HepG2 (cell line): ENCODE measurements around the gene PRRT1B. TPM values are rescaled to one million over a fixed set of nuclear protein-coding genes. Genes with fewer than 3 reads are reported as not detected.
A peak's percentile ranks its signal among the peaks of the same experiment; 100 is the strongest.

Experiments
- HOXA9 ChIP-seq: sonication (generic); formaldehyde crosslinking; IDR thresholded peaks from 2 replicates; pipeline ENCODE4 v1.8.1; 2022; ENCODE audit warnings: missing genetic modification reagents, mild to moderate bottlenecking, moderate library complexity, borderline replicate concordance
- RBM22 ChIP-seq: fragments of 200-400 bp; formaldehyde crosslinking; optimal IDR thresholded peaks from 2 replicates; pipeline ENCODE3; 2017; ENCODE audit warnings: mild to moderate bottlenecking, low read length, moderate library complexity
- TEAD3 ChIP-seq: optimal IDR thresholded peaks from 2 replicates; pipeline ENCODE3; 2016; ENCODE audit warnings: borderline replicate concordance
- THAP9 ChIP-seq: sonication (generic); formaldehyde crosslinking; IDR thresholded peaks from 2 replicates; pipeline ENCODE4; 2020; ENCODE audit warnings: missing genetic modification reagents, mild to moderate bottlenecking, borderline replicate concordance
- ZNF121 ChIP-seq: sonication (generic); formaldehyde crosslinking; IDR thresholded peaks from 2 replicates; pipeline ENCODE4 v1.5.0; 2020; ENCODE audit warnings: mild to moderate bottlenecking, missing genetic modification reagents
- ZNF124 ChIP-seq: sonication (generic); formaldehyde crosslinking; IDR thresholded peaks from 2 replicates; pipeline ENCODE4 v1.4.0; 2020; ENCODE audit warnings: missing genetic modification reagents
- ZNF772 ChIP-seq: sonication (generic); formaldehyde crosslinking; IDR thresholded peaks from 2 replicates; pipeline ENCODE4 v1.5.0; 2020; ENCODE audit warnings: mild to moderate bottlenecking, missing genetic modification reagents
- polyA plus RNA-seq, 8 experiments: library from polyadenylated mRNA; depleted of rRNA in 3 of 8; stranded (reverse) in 7 of 8; unstranded in 1 of 8; fragments of >200 nt; fragmentation: Illumina TruSeq in 4 of 8; extraction: Trizol in 4 of 8; gene quantifications; 2 replicates each; pipeline versions ENCODE4 v1.2.1 to v1.2.3, GENCODE V29; 2011 to 2016; ENCODE audit warnings: low read depth in 4 of 8, missing spikeins in 1 of 8, mixed read lengths in 1 of 8; ENCODE audit not compliant: insufficient read depth in 1 of 8
- total RNA-seq, 5 experiments: library from RNA; depleted of rRNA; stranded (reverse); fragments of >200 nt; fragmentation: Illumina TruSeq; extraction: Trizol; gene quantifications; 2 replicates each; pipeline ENCODE4 v1.2.3, GENCODE V29; 2016; ENCODE audit warnings: low read depth in 1 of 5
- TF ChIP-seq, protein P1 (sequence below): sonication (generic); formaldehyde crosslinking; IDR thresholded peaks from 2 replicates; pipeline ENCODE4 v1.4.0; 2020; ENCODE audit warnings: mild to moderate bottlenecking, missing genetic modification reagents
- TF ChIP-seq, protein P2 (sequence below): IDR thresholded peaks from 2 replicates; pipeline ENCODE4 v1.4.0; 2020; ENCODE audit warnings: mild to moderate bottlenecking, missing genetic modification reagents
- TF ChIP-seq, protein P3 (sequence below): sonication (generic); formaldehyde crosslinking; IDR thresholded peaks from 2 replicates; pipeline ENCODE4 v1.4.0; 2020; ENCODE audit warnings: mild to moderate bottlenecking, missing genetic modification reagents

The PRRT1B gene
- total and polyA plus RNA-seq, 2 of the 13 experiments (the other 11 are each of a cell fraction or from before 2014, with no cell fraction given), result not detected

GRCh38 chr9:131590907-131591844 lies 45.9 kb downstream of the PRRT1B start (continued):
- TF ChIP-seq, protein P1, sequence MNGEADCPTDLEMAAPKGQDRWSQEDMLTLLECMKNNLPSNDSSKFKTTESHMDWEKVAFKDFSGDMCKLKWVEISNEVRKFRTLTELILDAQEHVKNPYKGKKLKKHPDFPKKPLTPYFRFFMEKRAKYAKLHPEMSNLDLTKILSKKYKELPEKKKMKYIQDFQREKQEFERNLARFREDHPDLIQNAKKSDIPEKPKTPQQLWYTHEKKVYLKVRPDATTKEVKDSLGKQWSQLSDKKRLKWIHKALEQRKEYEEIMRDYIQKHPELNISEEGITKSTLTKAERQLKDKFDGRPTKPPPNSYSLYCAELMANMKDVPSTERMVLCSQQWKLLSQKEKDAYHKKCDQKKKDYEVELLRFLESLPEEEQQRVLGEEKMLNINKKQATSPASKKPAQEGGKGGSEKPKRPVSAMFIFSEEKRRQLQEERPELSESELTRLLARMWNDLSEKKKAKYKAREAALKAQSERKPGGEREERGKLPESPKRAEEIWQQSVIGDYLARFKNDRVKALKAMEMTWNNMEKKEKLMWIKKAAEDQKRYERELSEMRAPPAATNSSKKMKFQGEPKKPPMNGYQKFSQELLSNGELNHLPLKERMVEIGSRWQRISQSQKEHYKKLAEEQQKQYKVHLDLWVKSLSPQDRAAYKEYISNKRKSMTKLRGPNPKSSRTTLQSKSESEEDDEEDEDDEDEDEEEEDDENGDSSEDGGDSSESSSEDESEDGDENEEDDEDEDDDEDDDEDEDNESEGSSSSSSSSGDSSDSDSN (CRISPR knock-in tag), result peak; percentile 69
- peak; percentile 66 for TF ChIP-seq TEAD3 (CRISPR knock-in tag)
- peak; percentile 65 for TF ChIP-seq RBM22
- TF ChIP-seq, protein P2, sequence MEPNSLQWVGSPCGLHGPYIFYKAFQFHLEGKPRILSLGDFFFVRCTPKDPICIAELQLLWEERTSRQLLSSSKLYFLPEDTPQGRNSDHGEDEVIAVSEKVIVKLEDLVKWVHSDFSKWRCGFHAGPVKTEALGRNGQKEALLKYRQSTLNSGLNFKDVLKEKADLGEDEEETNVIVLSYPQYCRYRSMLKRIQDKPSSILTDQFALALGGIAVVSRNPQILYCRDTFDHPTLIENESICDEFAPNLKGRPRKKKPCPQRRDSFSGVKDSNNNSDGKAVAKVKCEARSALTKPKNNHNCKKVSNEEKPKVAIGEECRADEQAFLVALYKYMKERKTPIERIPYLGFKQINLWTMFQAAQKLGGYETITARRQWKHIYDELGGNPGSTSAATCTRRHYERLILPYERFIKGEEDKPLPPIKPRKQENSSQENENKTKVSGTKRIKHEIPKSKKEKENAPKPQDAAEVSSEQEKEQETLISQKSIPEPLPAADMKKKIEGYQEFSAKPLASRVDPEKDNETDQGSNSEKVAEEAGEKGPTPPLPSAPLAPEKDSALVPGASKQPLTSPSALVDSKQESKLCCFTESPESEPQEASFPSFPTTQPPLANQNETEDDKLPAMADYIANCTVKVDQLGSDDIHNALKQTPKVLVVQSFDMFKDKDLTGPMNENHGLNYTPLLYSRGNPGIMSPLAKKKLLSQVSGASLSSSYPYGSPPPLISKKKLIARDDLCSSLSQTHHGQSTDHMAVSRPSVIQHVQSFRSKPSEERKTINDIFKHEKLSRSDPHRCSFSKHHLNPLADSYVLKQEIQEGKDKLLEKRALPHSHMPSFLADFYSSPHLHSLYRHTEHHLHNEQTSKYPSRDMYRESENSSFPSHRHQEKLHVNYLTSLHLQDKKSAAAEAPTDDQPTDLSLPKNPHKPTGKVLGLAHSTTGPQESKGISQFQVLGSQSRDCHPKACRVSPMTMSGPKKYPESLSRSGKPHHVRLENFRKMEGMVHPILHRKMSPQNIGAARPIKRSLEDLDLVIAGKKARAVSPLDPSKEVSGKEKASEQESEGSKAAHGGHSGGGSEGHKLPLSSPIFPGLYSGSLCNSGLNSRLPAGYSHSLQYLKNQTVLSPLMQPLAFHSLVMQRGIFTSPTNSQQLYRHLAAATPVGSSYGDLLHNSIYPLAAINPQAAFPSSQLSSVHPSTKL (CRISPR knock-in tag), result peak; percentile 43; the same call in 1 of the 2 replicates
- TF ChIP-seq ZNF124 (CRISPR knock-in tag), result 0 out of 2 replicates have a peak, but pooled peaks have one; percentile 49
- TF ChIP-seq, protein P3, sequence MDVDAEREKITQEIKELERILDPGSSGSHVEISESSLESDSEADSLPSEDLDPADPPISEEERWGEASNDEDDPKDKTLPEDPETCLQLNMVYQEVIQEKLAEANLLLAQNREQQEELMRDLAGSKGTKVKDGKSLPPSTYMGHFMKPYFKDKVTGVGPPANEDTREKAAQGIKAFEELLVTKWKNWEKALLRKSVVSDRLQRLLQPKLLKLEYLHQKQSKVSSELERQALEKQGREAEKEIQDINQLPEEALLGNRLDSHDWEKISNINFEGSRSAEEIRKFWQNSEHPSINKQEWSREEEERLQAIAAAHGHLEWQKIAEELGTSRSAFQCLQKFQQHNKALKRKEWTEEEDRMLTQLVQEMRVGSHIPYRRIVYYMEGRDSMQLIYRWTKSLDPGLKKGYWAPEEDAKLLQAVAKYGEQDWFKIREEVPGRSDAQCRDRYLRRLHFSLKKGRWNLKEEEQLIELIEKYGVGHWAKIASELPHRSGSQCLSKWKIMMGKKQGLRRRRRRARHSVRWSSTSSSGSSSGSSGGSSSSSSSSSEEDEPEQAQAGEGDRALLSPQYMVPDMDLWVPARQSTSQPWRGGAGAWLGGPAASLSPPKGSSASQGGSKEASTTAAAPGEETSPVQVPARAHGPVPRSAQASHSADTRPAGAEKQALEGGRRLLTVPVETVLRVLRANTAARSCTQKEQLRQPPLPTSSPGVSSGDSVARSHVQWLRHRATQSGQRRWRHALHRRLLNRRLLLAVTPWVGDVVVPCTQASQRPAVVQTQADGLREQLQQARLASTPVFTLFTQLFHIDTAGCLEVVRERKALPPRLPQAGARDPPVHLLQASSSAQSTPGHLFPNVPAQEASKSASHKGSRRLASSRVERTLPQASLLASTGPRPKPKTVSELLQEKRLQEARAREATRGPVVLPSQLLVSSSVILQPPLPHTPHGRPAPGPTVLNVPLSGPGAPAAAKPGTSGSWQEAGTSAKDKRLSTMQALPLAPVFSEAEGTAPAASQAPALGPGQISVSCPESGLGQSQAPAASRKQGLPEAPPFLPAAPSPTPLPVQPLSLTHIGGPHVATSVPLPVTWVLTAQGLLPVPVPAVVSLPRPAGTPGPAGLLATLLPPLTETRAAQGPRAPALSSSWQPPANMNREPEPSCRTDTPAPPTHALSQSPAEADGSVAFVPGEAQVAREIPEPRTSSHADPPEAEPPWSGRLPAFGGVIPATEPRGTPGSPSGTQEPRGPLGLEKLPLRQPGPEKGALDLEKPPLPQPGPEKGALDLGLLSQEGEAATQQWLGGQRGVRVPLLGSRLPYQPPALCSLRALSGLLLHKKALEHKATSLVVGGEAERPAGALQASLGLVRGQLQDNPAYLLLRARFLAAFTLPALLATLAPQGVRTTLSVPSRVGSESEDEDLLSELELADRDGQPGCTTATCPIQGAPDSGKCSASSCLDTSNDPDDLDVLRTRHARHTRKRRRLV (CRISPR knock-in tag), result no peak
- TF ChIP-seq ZNF772 (CRISPR knock-in tag), result 0 out of 2 replicates have a peak, but pooled peaks have one; percentile 11
- no peak; the same call in 1 of the 2 replicates for TF ChIP-seq ZNF121 (CRISPR knock-in tag)
- no peak for TF ChIP-seq HOXA9 (CRISPR knock-in tag)
- TF ChIP-seq THAP9 (CRISPR knock-in tag), result peak; percentile 29; the same call in 1 of the 2 replicates
